GM18502 (cell line): ENCODE results near the gene GRIN2A.

Source experiments
- ATAC-seq: cut with Tn5 transposase; IDR thresholded peaks from one replicate; pipeline ENCODE4 v1.9.1; 2021; ENCODE audit warnings: mild to moderate bottlenecking; ENCODE audit not compliant: unreplicated experiment, poor library complexity

Gene GRIN2A

DNA sequence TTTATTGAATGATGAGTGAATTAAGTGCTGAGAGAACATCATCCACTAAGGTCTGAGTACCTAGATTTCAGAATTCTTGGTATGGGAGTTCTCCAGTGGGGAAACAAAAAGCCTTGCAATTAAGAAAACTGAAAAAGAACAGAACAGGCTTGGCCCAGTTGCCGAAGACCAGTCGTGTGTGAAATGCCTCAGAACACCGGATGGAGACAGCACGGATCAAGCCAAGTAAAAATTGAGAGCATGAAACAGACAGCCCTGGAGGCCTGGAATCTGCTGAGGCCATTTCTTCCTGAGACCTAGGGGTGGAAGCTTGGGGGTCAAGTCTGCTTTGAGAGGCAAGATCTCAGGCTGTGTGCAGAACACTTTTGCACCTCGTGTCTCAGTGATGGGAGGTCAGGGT, 43.3 kb downstream of the GRIN2A start:
- no peak for ATAC-seq

DNA sequence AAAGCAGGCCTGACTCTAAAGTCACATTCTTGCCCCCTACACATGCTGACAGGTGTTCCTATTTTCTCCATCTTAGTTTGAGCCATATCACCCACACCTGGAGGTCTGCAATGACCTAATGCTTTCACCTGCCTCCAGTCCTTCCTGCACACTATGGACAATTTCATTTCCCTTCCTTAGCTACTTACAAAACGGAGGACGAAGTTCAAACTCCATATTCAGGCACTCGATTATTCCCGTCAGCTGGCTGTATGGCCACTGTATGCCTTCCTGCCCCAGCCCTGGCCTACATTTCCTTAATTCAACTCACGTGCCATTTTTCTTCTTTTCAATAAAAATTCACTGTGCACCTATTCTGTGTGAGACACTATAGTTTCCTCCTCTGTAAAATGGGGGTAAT, 44.9 kb downstream of the GRIN2A start:
- no peak for ATAC-seq

DNA sequence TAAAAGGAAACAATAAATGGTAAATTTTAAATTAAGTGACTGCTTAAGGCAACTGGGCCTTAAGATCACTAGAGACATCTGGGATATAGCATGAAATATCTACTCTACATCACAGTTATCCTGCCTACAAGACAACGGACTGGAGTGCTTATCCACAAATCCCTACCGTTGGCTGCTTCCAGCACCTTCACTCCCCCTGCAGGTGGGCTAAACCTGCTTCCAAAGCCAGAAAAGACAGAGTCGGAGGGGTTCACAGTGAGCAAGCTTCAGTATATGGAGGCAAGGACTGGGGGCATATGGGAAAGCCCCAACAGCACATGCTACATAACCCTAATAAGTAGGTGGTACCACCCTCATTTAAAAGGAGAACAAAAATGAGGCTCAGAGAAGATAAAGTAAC, 45.3 kb downstream of the GRIN2A start:
- no peak for ATAC-seq

DNA sequence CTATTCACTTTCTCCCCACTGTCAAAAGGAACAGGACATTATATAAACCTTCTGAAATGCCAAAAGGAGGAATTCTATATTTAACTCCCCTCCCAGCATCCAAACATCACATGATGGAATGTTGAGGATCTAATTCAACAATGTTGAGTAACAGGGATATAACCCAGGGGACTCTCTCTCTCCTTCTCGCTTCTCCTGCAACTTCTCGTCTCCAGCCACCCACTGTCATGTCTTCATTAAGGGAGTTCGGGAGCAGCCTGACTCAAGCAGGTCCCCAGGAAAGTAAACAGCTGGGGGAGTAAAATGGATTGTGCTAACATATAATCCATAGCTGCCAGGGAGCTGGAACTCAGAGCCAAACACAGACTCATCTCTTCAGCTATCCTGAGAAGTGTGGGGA, 51.7 kb downstream of the GRIN2A start:
- no peak for ATAC-seq

DNA sequence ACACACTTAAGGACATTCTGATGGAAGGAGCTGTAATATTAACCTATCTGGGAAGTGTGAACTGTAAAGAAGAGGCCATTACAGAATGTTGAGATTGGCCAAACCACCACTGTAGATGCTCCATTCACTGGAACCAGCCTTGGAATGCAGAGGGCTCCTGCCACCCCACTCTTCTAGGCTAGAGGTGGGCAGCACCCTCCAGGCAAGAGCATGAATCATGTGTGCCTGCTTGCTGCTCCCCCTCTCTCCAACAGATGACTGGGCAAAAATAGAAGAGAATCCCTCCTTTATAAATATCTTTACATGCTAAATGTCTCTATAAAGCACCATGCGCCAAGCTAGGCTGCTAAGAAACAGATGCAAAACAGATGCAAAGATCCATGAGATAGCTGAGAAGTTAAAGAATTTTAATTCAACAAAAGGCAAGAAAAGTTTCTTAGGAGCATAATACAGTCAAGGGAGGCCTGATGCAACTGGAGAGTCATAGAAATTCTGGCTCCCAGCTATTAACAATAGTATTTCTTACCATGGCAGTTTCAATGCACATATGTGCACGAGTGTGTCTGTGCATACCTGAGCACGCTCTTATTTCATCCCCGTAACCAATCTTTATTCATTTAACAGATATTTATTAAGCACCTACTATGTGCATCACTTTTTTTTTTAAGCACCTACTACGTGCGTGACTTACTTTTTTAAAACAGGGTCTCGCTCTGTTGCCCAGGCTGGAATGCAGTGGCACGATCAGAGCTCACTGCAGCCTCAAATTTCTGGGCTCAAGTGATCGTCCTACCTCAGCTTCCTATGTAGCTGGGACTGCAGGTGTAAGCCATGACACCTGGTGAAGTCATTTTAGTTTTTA, 53.6 kb downstream of the GRIN2A start:
- ATAC-seq, result no peak

DNA sequence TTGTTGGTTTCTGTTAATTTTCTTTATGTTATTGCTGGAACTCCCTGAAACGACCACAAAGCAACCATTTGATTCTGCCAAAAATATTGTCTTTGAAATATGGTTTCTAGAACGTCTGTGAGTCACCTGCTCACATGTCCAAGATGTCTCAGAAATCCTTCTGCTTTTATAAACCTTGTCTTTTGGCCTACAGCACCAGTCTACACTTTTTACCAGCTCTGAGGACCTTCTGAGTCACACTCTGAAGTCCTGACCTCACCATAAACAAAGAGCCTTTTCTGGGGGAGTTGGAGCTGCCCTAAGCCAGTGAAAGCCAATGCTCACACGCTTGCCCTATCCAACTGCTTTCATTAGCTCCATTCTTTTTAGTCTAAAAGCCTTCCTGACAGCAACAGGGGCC, 55.5 kb downstream of the GRIN2A start:
- ATAC-seq, result no peak

DNA sequence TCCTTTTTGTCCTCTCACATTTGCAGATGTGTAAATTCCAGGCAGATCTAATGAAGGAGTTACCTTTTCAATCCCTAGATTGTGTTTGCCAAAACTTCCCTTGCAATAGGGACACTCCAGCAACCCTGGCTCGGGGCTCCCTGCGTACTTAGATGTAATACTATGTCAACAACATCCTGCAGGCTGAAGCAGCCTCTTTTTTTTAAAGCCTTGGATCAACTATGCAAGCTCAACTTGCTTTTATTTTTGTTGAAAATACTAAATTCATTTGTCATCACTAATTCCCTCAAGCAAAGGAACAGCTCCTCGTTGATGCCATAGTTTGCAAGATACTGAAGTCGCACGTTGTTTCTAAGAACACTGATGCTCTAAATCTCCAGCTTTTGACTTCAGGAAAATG, 59.1 kb downstream of the GRIN2A start:
- ATAC-seq, result no peak

DNA sequence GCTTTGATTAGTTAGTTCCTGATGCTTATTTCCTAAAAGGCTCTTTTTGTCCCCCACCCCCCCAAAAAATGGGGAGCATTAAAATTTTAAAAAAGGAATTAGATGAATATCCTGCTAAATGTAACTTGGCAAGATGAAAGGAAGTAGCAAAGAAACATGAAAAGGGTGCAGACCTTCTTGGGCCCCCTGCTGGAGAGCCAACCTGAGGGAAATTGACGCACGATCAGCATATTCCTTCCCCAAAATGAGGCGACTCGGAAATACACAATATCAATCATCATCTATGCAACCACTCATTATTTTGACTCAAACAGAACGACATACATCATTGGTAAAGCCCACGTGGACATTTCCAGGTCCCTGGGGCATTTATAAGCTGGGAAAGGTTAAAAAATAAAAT, 59.7 kb downstream of the GRIN2A start:
- ATAC-seq, result no peak

DNA sequence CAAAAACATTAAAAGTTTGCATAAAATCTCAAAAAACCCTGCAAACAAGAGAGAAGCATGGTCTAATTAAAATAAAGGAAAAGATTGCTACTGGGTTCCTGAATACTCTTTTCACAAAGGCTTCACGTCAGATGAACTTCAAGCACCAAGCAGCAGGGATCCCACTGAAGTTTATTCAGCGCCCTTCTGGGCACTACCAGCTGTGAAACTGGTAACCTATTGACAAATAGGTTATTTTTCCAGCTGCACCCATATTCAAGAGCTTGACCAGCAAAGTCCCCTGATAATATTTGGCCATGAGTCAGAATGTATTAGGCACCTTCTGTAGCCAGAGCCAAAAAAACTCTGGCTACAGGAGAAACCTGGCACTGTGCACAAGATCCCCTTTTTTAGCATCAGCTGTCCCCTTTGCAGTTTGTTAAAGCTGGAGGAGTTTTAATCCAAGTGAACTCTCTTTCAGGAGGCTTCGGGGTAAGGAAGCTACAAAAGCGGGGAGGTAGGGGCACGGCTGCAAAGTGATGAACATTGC, 60.3 kb downstream of the GRIN2A start:
- ATAC-seq, result no peak

DNA sequence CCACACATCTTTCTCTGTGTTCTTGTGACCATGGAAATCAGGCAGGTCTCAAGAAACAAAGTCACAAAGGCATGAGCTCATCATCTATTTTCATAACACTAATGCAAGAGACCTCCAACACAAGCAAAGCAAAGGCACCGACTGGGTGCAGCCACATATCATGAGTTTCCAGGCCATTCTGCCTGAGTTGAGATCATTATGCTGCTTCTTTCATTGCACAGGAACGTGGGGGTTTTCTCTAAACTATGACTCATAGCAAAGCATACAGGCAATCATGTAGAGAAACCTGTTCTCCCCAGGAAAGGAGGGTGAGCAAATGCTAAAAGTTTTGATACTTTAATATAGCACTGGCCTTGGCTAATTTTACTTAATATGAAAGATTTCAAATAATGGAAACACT, 60.7 kb downstream of the GRIN2A start:
- ATAC-seq, result no peak

DNA sequence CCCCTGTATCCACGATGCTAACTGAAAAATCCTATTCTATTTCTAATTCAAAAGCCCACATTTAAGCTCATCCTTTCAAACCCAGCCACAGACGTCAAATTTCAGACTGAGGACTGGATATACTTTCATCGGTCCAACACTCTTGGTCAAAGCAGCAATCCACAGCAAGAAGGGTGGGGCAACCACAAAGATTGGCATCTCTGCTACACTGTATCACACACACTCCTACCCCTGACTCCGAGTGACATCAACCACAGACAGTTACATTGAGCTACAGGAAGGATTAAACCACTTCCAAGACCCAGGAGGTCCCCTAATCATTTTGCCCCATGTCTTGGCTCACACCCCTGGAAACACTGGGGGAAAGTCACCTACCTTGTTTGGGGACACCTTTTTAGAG, 61.3 kb downstream of the GRIN2A start:
- ATAC-seq, result no peak

DNA sequence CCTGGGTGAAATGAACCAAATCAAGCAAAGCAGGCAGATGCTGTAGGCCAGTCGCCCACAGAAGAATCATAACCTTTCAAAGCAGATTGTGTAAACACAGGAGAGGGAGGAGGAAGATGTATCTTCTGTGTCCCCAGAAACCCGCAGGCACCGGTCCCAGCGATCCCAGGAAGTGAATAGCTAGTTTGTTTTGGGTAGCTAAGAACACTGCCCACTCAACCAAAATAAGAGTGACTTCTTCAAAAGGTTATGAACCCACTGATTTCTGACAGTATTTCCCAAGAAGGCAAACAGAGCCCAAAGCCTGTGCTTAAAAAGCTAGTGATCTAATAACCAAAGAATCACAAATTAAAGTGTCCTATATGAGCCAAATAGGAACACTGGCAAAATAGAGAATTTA, 67.8 kb downstream of the GRIN2A start:
- ATAC-seq, result no peak

DNA sequence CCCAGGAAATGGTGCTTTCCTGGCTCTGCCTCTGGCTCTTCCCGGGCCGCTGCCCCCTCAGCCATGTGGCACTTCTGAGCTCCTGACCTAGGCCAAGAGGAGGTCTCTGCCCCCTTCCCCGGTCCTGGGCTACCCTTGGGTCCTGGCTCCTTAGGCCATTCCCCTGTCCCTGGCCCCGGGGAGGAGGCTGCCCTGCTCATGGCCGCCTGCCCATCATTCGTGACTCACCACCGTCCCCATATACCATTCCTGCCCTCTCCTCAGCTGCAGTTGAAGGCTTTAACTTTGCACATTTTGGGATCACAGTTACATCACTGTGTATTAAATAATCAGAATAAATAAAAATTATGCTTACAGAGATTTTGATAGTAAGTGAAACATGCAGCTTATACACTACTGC, 69.0 kb downstream of the GRIN2A start:
- no peak for ATAC-seq

DNA sequence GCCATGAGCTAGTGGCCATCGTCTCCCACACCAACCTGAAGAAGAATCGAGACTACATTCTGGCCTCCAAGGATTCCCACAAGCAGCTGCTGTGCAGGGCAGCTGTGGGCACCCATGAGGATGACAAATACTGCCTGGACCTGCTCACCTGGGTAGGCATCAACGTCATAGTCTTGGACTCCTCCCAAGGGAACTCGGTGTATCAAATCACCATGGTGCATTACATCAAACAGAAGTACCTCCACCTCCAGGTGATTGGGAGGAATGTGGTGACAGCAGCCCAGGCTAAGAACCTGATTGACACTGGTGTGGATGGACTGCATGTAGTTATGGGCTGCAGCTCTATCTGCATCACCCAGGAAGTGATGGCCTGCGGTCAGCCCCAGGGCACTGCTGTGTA, 70.2 kb downstream of the GRIN2A start:
- ATAC-seq, result no peak

DNA sequence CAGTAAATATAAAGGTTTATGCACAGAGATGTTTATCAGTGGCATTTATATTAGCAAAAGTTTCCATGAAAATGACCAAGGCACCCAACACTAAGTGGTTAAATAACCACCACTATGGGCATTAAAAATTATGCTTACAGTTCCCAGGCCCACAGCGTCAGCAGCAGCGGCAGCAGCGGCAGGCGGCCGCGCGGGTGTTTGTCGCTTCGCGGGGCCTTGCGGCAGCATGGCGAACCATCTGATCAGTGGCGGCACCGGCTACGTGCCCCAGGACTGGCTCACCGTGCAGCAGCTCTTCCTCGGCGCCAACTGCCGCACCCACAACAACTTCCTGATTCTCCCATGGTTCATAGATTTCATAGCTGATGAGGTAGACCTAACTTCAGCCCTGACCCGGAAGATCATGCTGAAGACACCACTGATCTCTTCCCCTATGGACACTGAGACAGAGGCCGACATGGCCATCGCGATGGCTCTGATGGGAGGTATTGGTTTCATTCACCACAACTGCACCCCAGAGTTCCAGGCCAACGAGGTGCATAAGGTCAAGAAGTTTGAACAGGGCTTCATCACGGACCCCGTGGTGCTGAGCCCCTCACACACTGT, 71.0 kb downstream of the GRIN2A start:
- ATAC-seq, result no peak

DNA sequence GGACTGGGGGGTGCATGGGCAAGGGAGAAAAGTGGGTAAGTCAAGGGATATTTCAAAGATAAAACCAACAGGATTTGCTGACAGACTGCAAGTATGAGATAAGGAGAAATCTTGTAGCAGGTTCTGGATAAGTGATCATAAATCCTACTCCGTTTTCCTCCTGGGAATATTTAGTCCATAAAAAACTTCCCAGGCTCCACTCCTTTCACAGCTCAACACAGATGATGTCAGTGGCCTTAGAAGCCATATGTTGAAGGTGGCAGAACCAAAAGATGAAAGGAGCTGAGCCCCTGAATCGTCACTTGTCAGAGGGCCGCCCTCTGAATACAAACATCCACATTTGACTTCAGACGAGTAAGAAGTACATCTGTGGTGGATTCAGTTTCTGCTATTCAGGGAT, 71.7 kb downstream of the GRIN2A start:
- ATAC-seq, result no peak

DNA sequence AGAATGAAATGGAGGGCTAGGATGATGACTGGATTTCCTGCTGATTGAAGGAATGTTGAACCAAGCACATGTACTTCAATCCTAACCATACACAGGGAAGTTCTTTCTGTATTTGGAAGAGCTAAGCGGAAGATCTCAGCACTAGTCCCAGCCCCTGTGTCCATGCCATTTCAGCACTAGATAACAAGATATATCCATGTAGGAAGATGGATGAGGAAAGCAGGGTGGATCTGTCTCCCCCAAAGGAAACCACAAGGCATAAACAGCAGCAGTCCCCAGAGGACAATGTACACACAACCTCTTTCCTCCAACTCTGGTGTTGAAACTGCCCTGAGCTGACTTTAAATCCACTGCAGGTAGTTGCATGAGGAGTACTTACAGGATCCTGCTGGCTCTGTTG, 75.1 kb downstream of the GRIN2A start:
- no peak for ATAC-seq

DNA sequence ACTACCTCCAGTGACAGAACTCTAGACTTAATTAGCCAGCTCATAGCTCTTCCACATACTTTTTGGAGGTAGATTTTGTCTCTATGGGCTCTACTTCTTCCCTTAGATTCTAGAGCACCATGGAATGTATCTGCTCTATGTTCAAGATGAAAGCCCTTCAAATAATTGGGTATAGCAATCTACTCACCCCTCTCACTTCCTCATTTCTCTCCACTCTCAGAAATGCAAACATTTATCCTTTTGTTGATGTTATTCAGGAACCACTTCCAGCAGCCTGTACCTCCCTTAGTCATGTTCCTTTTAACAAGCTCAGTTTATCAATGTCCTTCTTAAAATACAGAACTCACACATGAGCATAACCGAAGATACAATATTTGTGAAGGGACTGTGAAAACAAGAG, 78.5 kb downstream of the GRIN2A start:
- no peak for ATAC-seq

DNA sequence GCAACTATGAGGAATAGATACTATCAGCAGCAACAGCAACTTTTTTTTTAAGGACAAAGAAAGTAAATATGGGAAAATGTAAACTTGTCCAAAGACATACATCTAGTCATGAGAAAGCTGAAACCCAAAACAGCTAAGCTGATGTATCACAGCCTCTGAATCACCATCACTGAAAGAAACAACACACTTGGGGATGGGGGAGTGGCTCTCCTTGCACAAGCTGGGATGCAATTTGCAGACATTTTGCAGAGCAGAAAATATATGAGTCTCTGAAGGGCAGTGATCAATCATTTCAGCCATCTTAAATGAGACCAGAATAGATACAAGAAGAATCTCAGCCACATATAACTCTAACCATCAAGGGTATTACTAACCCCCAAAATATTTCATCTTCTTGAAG, 79.1 kb downstream of the GRIN2A start:
- no peak for ATAC-seq

DNA sequence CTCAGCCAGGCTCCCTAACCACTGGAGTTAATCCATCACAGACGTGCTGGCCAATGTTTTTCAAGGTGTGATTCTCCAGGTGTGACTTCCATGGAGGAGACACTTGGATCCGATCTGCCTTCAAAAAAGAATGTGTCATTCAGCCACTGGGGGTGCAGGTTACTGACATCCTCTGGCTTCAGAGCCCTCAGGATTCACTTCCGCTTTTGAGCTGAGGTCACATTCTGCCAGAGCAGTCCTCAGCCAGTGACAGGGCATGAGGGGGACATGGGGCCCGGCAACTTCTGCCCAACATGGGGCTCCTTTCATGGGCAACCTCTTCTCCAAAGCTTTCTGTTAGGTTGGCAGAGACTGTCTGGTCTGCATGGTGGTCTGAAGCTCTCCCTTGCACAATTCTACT, 81.4 kb downstream of the GRIN2A start:
- no peak for ATAC-seq

DNA sequence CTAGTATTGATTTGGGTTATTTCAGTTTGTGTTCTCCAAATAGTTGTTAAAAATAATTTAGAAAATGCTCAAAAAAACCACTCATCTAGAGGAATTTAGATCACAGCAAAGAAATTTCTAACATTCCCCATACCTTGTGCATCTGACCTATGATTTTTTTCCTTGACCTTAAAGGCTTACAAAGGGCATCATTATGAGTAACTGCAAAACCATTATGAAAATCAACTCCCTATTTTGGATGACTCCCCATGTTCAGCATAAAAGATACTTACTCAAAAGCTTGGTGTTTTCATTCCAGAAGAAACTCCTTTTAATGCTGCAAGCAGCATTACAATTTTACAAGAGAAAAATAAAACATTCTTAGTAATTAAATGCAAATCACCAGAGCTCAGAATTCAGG, 83.2 kb downstream of the GRIN2A start:
- ATAC-seq, result no peak

DNA sequence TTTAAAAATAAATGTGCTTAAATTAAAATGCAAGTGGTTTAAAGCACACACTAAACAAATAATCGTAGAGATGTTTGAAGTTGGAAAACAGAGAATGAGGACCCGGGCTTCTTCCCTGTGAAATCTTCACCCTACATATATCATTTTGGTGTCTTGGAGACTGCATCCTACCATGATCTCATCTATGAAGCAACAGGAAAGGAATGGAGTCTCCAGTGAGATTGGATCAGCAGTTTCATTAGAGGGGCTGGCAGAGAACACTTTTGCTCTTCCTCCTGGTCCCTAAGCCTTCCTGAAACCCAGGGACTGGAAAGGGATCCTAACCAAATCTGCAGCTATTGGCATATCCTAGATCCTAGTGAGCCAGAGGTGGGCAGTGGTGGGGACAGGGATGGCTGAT, 85.0 kb downstream of the GRIN2A start:
- no peak for ATAC-seq
